Fibroblast of pulmonary artery (primary cell): ENCODE results near the gene GREB1L.

Experiments used
- DNase-seq: peaks from one replicate; pipeline ENCODE4 v3.0.0-alpha.2; 2010; ENCODE audit warnings: low read depth
- H3K4me3 ChIP-seq: replicated peaks from 2 replicates; pipeline ENCODE4 v1.5.1; 2011; ENCODE audit warnings: low read depth, mild to moderate bottlenecking, control low read depth, low read length, moderate library complexity
- CTCF ChIP-seq: IDR thresholded peaks from 2 replicates; pipeline ENCODE4 v1.5.1; 2011; ENCODE audit warnings: mild to moderate bottlenecking, control low read depth, low read length, inconsistent platforms; ENCODE audit errors: missing control alignments

The GREB1L gene

GRCh38 chr18:21242141-21242779 lies at the start of gene GREB1L:
GREB1L (plus strand) TSS chr18:21242232; CDS start chr18:21383519, 141,287 bp downstream.
- peak; percentile 47 for DNase-seq
- peak within 1 kb of the TSS; percentile 46 for H3K4me3 ChIP-seq

GRCh38 chr18:21192308-21192624 lies 49.8 kb upstream of the GREB1L start:
- no peak for TF ChIP-seq CTCF
- H3K4me3 ChIP-seq: no peak overlapping the region
- DNase-seq: no peak

More at GRCh38 chr18:21242141-21242779, at the start of gene GREB1L:
- TF ChIP-seq CTCF: no peak

GRCh38 chr18:21194871-21195771 lies 46.9 kb upstream of the GREB1L start:
- DNase-seq: peak; percentile 68
- peak; percentile 59 for TF ChIP-seq CTCF
- no peak overlapping the region for H3K4me3 ChIP-seq

GRCh38 chr18:21196426-21196825 lies 45.6 kb upstream of the GREB1L start:
- H3K4me3 ChIP-seq: no peak overlapping the region
- no peak for TF ChIP-seq CTCF
- DNase-seq: no peak

- no peak overlapping the region for H3K4me3 ChIP-seq
- no peak for TF ChIP-seq CTCF
- DNase-seq: no peak
These were observed 38.9 kb upstream of the GREB1L start for GRCh38 chr18:21203126-21203525.

- no peak for DNase-seq
- no peak overlapping the region for H3K4me3 ChIP-seq
- TF ChIP-seq CTCF: no peak
These were observed 38.3 kb upstream of the GREB1L start for GRCh38 chr18:21203542-21204241.
